SK-N-SH (cell line): ENCODE measurements around the gene PRR16. TPM values are rescaled to one million over a fixed set of nuclear protein-coding genes. Genes with fewer than 3 reads are reported as not detected.

Experiments used
- CTCF ChIA-PET: fragments of 300-600, 350-600 bp; formaldehyde crosslinking; extraction: SDS; loops from one replicate; lab custom pipeline; 2021; lab: Yijun Ruan, JAX
- POLR2A ChIA-PET: fragments of 350-600 bp; sonication (Branson Sonifier 250); formaldehyde crosslinking; extraction: SDS; loops from one replicate; lab custom pipeline; 2020; ENCODE audit warnings: antibody characterized with exemption, inconsistent platforms; lab: Yijun Ruan, JAX
- DNase-seq: peaks from one replicate; pipeline ENCODE4 v3.0.0; 2012
- H2AFZ ChIP-seq: fragments of 200-600 bp; sonication (generic); 2 replicates; pipeline ENCODE4 v1.8.1; 2016; ENCODE audit warnings: antibody characterized with exemption, mild to moderate bottlenecking, low read depth
- H3F3A ChIP-seq: fragments of 200-600 bp; sonication (generic); replicated peaks from 2 replicates; pipeline ENCODE3; 2016; ENCODE audit warnings: antibody characterized with exemption, mild to moderate bottlenecking; ENCODE audit not compliant: insufficient read depth
- H3K27ac ChIP-seq, 2 experiments: fragments of 200-500 bp in 1 of 2; fragments of 200-600 bp in 1 of 2; sonication (Bioruptor generic) in 1 of 2; sonication (generic), shearing (Covaris generic) in 1 of 2; 2 replicates each; pipeline versions ENCODE4 v1.5.1 to v1.6.1; 2014 to 2016; ENCODE audit warnings: low read depth in 2 of 2, inconsistent platforms in 1 of 2, low read length in 1 of 2, mild to moderate bottlenecking in 1 of 2, mixed read lengths in 1 of 2
- H3K27me3 ChIP-seq: fragments of 200-600 bp; sonication (generic), shearing (Covaris generic); 2 replicates; pipeline ENCODE4 v1.6.1; 2016; ENCODE audit warnings: mixed run types; ENCODE audit not compliant: insufficient read depth
- H3K36me3 ChIP-seq, 2 experiments: fragments of 200-500 bp in 1 of 2; fragments of 200-600 bp in 1 of 2; sonication (Bioruptor generic) in 1 of 2; sonication (generic) in 1 of 2; replicated peaks in 1 of 2; 2 replicates each; pipeline versions ENCODE3 to v1.5.1; 2014 to 2016; ENCODE audit warnings: low read length in 1 of 2, mild to moderate bottlenecking in 1 of 2; ENCODE audit not compliant: insufficient read depth in 2 of 2, control insufficient read depth in 1 of 2
- H3K4me1 ChIP-seq, 2 experiments: fragments of 200-500 bp in 1 of 2; fragments of 200-600 bp in 1 of 2; sonication (Bioruptor generic) in 1 of 2; sonication (generic), shearing (Covaris generic) in 1 of 2; 2 replicates each; pipeline versions ENCODE4 v1.5.1 to v1.6.1; 2014 to 2016; ENCODE audit warnings: low read depth in 1 of 2, low read length in 1 of 2, mixed run types in 1 of 2; ENCODE audit not compliant: insufficient read depth in 2 of 2, control insufficient read depth in 1 of 2
- H3K4me2 ChIP-seq: fragments of 200-600 bp; sonication (generic), shearing (Covaris generic); 2 replicates; pipeline ENCODE4 v1.6.1; 2017; ENCODE audit warnings: mixed run types
- H3K4me3 ChIP-seq, 2 experiments: fragments of 200-500 bp in 1 of 2; fragments of 200-600 bp in 1 of 2; sonication (Bioruptor generic) in 1 of 2; sonication (generic), shearing (Covaris generic) in 1 of 2; 2 replicates each; pipeline versions ENCODE4 v1.5.1 to v1.8.1; 2014 to 2016; ENCODE audit warnings: low read depth in 2 of 2, inconsistent platforms in 1 of 2, low read length in 1 of 2, mild to moderate bottlenecking in 1 of 2, mixed read lengths in 1 of 2, moderate library complexity in 1 of 2
- H3K79me2 ChIP-seq: fragments of 200-600 bp; sonication (generic); 2 replicates; pipeline ENCODE4 v1.8.1; 2017; ENCODE audit warnings: mild to moderate bottlenecking; ENCODE audit not compliant: insufficient read depth
- H3K9ac ChIP-seq: fragments of 200-600 bp; sonication (generic); 2 replicates; pipeline ENCODE4 v1.6.1; 2017; ENCODE audit warnings: mixed run types
- H3K9me2 ChIP-seq: fragments of 200-600 bp; sonication (generic); 2 replicates; pipeline ENCODE4 v1.6.1; 2017; ENCODE audit warnings: mixed run types
- H3K9me3 ChIP-seq: fragments of 200-600 bp; sonication (generic); 2 replicates; pipeline ENCODE4 v1.6.1; 2017; ENCODE audit warnings: mixed run types, mild to moderate bottlenecking, moderate library complexity
- H4K20me1 ChIP-seq: fragments of 200-600 bp; sonication (generic); 2 replicates; pipeline ENCODE4 v1.6.1; 2017; ENCODE audit warnings: mild to moderate bottlenecking, mixed run types; ENCODE audit not compliant: insufficient read depth
- CHD2 ChIP-seq: fragments of 150-350 bp; IDR thresholded peaks from 2 replicates; pipeline ENCODE4 v1.6.1; 2018; ENCODE audit warnings: low read length; ENCODE audit not compliant: partially characterized antibody
- ELF1 ChIP-seq: IDR thresholded peaks from 2 replicates; pipeline ENCODE4 v1.4.0; 2012
- EP300 ChIP-seq, 2 experiments: IDR thresholded peaks; 2 replicates each; pipeline versions ENCODE4 v1.4.0 to v1.6.1; 2012; ENCODE audit warnings: borderline replicate concordance in 1 of 2, low read depth in 1 of 2, low read length in 1 of 2
- EZH2phosphoT487 ChIP-seq: fragments of 200-600 bp; sonication (generic); IDR thresholded peaks from 2 replicates; pipeline ENCODE4 v1.6.1; 2017; ENCODE audit warnings: low read depth, mixed run types, mild to moderate bottlenecking, antibody characterized with exemption, moderate library complexity, borderline replicate concordance
- FOSL2 ChIP-seq: IDR thresholded peaks from 2 replicates; pipeline ENCODE4 v1.4.0; 2012; ENCODE audit warnings: low read depth, mild to moderate bottlenecking, moderate library complexity, borderline replicate concordance
- FOXJ3 ChIP-seq: sonication (generic); formaldehyde crosslinking; IDR thresholded peaks from 2 replicates; pipeline ENCODE4 v1.5.1; 2020; ENCODE audit warnings: mild to moderate bottlenecking, missing genetic modification reagents
- GABPA ChIP-seq: IDR thresholded peaks from 2 replicates; pipeline ENCODE4 v1.4.0; 2012; ENCODE audit warnings: low read depth, mild to moderate bottlenecking
- NFIC ChIP-seq: IDR thresholded peaks from 2 replicates; pipeline ENCODE4 v1.4.0; 2012; ENCODE audit warnings: borderline replicate concordance
- SMC3 ChIP-seq: IDR thresholded peaks from 2 replicates; pipeline ENCODE4 v1.6.1; 2012; ENCODE audit warnings: low read depth, low read length, improper control_type of control experiment
- TCF12 ChIP-seq: IDR thresholded peaks from 2 replicates; pipeline ENCODE4 v1.4.0; 2012
- TEAD4 ChIP-seq: IDR thresholded peaks from 2 replicates; pipeline ENCODE4 v1.4.0; 2012; ENCODE audit warnings: mild to moderate bottlenecking, borderline replicate concordance; ENCODE audit not compliant: insufficient read depth
- YY1 ChIP-seq: IDR thresholded peaks from 2 replicates; pipeline ENCODE4 v1.4.0; 2012; ENCODE audit warnings: low read depth, mild to moderate bottlenecking
- WGBS: methylation state at CpG from one replicate; pipeline ENCODE4 v1.1.6; 2017; ENCODE audit warnings: low lambda C conversion rate; 5-methylcytosine and 5-hydroxymethylcytosine counted together
- polyA plus RNA-seq, 3 experiments: library from polyadenylated mRNA; depleted of rRNA; stranded (reverse); fragments of >200 nt; gene quantifications; 2 replicates each; pipeline ENCODE4 v1.2.3, GENCODE V29; 2012
- TF ChIP-seq, protein P1 (sequence below): IDR thresholded peaks from 2 replicates; pipeline ENCODE4; 2012
- TF ChIP-seq, protein P2 (sequence below): IDR thresholded peaks from 2 replicates; pipeline ENCODE4 v1.6.1; 2012; ENCODE audit warnings: mild to moderate bottlenecking, low read depth, low read length, moderate library complexity
- TF ChIP-seq, protein P3 (sequence below): IDR thresholded peaks from 2 replicates; pipeline ENCODE4 v1.4.0; 2012; ENCODE audit warnings: low read depth, borderline replicate concordance
- TF ChIP-seq, protein P4 (sequence below): fragments of 150-350 bp; IDR thresholded peaks from 2 replicates; pipeline ENCODE4 v1.6.1; 2017; ENCODE audit warnings: antibody characterized with exemption, low read length, low read depth, borderline replicate concordance

PRR16 gene
- polyA plus RNA-seq, 1 of the 3 experiments (the other 2 are of a cell fraction): 26.7 TPM

DNA sequence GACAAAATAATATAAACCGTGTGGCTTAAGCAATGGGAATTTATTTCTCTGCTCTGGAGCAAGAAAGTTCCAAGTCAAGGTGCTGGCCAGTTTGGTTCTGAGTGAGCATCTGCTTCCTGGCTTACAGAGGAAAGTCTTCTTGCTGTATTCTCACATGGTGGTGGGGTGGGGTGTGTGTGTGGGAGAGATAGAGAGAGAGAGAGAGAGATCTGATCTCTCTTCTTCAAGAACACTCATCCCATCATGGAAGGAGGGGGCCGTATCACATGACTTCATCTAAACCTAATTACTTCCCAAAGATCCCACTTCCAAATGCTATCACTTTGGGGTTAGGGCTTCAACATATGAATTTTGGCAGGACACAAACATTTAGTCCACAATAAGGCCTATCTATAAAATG is 91.2 kb downstream of the PRR16 start:
- 83% methylated on average over 2 of the region's 2 CpGs for WGBS

DNA sequence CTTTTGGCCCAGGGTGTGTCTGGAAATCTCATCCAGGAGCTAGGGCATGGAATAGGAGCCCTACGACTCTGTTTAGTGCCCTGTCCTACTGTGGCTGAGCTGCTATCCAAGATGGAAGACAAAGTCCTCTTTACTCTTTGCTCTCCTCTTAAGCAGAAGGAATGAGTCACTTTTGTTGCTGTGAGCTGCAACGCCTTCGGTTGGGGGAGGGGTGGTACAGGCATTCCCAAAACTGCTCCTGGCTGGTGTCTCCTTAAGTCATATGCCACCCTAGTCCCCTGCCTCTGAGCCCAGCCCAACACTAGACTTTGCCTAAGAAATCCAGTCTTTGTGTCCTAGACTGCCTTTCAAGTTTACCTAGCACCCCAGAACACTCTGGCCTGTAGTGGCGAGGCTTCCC is 99.9 kb downstream of the PRR16 start:
- H3K4me3 ChIP-seq: no peak overlapping the region
- ChIA-PET CTCF (no interaction called here), POLR2A (no interaction called here)
- H3K79me2 ChIP-seq: peaks cover 71% of the 10 kb centered on the region
- H4K20me1 ChIP-seq: no peaks in the 10 kb centered on the region
- H3K4me1 ChIP-seq: peaks cover 0 to 6% of the 10 kb centered on the region in 2 experiments; a peak in 2 of 4 replicates
- no peak for DNase-seq
- H3F3A ChIP-seq: peaks cover 3% of the 10 kb centered on the region
- WGBS: 75% methylated on average over 3 of the region's 4 CpGs
- H3K9ac ChIP-seq: no peak overlapping the region
- H3K9me2 ChIP-seq: no peaks in the 10 kb centered on the region
- H2AFZ ChIP-seq: no peak overlapping the region
- peaks cover 0 to 27% of the 10 kb centered on the region in 2 experiments for H3K36me3 ChIP-seq
- TF ChIP-seq CHD2: no peak
- no peak for TF ChIP-seq TEAD4
- TF ChIP-seq NFIC: no peak
- TF ChIP-seq YY1: no peak
- TF ChIP-seq TCF12: no peak
- TF ChIP-seq ELF1: no peak
- TF ChIP-seq FOSL2: no peak
- TF ChIP-seq, protein P1, sequence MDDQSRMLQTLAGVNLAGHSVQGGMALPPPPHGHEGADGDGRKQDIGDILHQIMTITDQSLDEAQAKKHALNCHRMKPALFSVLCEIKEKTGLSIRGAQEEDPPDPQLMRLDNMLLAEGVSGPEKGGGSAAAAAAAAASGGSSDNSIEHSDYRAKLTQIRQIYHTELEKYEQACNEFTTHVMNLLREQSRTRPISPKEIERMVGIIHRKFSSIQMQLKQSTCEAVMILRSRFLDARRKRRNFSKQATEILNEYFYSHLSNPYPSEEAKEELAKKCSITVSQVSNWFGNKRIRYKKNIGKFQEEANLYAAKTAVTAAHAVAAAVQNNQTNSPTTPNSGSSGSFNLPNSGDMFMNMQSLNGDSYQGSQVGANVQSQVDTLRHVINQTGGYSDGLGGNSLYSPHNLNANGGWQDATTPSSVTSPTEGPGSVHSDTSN: no peak
- TF ChIP-seq, protein P2, sequence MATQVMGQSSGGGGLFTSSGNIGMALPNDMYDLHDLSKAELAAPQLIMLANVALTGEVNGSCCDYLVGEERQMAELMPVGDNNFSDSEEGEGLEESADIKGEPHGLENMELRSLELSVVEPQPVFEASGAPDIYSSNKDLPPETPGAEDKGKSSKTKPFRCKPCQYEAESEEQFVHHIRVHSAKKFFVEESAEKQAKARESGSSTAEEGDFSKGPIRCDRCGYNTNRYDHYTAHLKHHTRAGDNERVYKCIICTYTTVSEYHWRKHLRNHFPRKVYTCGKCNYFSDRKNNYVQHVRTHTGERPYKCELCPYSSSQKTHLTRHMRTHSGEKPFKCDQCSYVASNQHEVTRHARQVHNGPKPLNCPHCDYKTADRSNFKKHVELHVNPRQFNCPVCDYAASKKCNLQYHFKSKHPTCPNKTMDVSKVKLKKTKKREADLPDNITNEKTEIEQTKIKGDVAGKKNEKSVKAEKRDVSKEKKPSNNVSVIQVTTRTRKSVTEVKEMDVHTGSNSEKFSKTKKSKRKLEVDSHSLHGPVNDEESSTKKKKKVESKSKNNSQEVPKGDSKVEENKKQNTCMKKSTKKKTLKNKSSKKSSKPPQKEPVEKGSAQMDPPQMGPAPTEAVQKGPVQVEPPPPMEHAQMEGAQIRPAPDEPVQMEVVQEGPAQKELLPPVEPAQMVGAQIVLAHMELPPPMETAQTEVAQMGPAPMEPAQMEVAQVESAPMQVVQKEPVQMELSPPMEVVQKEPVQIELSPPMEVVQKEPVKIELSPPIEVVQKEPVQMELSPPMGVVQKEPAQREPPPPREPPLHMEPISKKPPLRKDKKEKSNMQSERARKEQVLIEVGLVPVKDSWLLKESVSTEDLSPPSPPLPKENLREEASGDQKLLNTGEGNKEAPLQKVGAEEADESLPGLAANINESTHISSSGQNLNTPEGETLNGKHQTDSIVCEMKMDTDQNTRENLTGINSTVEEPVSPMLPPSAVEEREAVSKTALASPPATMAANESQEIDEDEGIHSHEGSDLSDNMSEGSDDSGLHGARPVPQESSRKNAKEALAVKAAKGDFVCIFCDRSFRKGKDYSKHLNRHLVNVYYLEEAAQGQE: no peak
- TF ChIP-seq, protein P3, sequence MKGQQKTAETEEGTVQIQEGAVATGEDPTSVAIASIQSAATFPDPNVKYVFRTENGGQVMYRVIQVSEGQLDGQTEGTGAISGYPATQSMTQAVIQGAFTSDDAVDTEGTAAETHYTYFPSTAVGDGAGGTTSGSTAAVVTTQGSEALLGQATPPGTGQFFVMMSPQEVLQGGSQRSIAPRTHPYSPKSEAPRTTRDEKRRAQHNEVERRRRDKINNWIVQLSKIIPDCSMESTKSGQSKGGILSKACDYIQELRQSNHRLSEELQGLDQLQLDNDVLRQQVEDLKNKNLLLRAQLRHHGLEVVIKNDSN: no peak
- TF ChIP-seq EP300 (IDR thresholded peaks at IDR 0.05; ENCODE audit: borderline replicate concordance in 1 of 2, low read depth in 1 of 2, low read length in 1 of 2): no peak
- TF ChIP-seq SMC3: no peak
- TF ChIP-seq EZH2phosphoT487: no peak
- TF ChIP-seq GABPA: no peak
- no peaks in the 10 kb centered on the region for H3K27me3 ChIP-seq
- H3K9me3 ChIP-seq: 0 out of 2 replicates have a peak, but pooled peaks cover 4% of the 10 kb centered on the region
- H3K4me2 ChIP-seq: no peak overlapping the region
- H3K27ac ChIP-seq: no peak overlapping the region

More for the DNA sequence above, 91.2 kb downstream of the PRR16 start:
- peaks cover 0 to 14% of the 10 kb centered on the region in 2 experiments for H3K36me3 ChIP-seq
- H3K79me2 ChIP-seq: peaks cover 63% of the 10 kb centered on the region
- H3K4me2 ChIP-seq: no peak overlapping the region
- H3K27ac ChIP-seq: no peak overlapping the region
- no peak for DNase-seq
- H4K20me1 ChIP-seq: no peaks in the 10 kb centered on the region
- no peaks in the 10 kb centered on the region for H3K9me2 ChIP-seq
- no peak overlapping the region for H3K4me3 ChIP-seq
- TF ChIP-seq FOXJ3 (no peak), TCF12 (no peak), NFIC (no peak)
- TF ChIP-seq, protein P4, sequence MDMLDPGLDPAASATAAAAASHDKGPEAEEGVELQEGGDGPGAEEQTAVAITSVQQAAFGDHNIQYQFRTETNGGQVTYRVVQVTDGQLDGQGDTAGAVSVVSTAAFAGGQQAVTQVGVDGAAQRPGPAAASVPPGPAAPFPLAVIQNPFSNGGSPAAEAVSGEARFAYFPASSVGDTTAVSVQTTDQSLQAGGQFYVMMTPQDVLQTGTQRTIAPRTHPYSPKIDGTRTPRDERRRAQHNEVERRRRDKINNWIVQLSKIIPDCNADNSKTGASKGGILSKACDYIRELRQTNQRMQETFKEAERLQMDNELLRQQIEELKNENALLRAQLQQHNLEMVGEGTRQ: no peak
- CTCF ChIA-PET: no interaction called here
- no peaks in the 10 kb centered on the region for H3F3A ChIP-seq
- POLR2A ChIA-PET: no interaction called here
- H3K4me1 ChIP-seq: no peaks in the 10 kb centered on the region
- 0 out of 2 replicates have a peak, but pooled peaks cover 8% of the 10 kb centered on the region for H3K9me3 ChIP-seq
- H3K27me3 ChIP-seq: no peaks in the 10 kb centered on the region
- no peak overlapping the region for H2AFZ ChIP-seq
- no peak overlapping the region for H3K9ac ChIP-seq
